HG02884 (cell line): ENCODE measurements around the gene SERP2.

Source experiments
- ATAC-seq: cut with Tn5 transposase; IDR thresholded peaks from one replicate; pipeline ENCODE4 v1.9.1; 2021; ENCODE audit warnings: mild to moderate bottlenecking, moderate library complexity; ENCODE audit not compliant: unreplicated experiment

The SERP2 gene

DNA sequence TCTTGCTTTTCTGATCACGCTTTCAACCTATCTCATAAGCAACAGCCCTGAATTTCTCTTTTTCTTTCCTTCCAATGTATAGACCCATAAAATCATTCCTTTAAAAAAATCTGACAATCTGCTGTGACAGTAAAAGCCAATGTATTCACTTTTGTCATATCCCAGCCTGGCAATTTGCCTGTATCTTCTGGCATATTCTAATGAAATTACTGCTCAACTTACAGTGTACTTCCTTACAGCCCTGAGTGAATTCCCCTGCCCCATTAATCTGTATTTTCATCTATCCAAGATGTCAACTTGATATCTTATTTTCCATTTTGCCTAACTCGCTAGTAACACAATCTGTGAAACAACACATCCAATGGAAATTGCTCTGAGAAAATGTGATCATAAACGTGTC, 18.0 kb upstream of the SERP2 start:
- no peak for ATAC-seq

DNA sequence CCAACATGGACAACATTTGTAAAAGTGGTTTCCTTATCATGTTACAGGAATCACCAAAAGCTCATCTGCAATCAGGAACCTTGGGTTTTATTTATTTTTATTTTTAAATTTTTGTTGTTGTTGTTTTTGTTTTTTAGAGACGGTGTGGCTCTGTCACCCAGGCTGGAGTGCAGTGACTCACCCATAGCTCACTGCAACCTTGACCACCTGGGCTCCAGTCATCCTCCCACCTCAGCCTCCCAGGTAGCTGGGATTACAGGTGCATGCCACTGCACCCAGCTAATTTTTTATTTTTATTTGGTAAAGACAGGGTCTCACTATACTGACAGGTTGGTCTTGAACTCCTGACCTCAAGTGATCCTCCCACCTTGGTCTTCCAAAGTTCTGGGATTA, 13.6 kb upstream of the SERP2 start:
- ATAC-seq = no peak

- ATAC-seq = no peak
Observed at GRCh38 chr13:44362394-44363040, 11.1 kb upstream of the SERP2 start.

DNA sequence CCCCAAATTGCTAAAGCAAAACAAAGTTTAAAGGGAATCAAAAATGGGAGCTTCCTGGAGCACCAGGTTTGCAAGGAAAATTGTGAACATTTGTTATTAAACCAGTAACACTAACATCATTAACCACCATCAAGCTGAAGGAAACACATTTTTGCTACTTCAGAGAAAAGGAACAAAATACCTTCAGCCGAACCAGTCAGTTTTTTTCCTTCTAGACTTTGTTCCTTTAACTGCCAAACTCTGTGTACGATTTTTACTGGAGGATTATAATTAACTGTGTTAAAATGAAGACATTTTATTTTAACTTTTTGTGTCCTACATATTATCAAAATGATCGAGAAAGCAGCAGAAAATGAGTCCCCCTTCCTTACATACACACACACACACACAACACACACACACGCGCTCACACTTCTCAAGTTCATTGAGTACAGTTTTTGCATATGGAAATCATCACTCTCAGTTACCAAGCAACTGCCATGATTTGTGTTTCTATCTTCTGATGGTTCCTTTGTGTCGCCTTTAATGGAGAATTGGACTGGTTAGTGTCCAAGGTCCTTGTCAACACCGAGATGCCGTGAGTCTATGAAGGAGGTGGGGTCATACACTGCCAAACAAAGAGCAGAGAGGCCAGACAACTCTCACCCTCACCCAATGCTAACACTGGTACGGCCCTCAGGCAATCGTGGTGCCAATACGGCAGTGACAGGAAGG, 9.8 kb upstream of the SERP2 start:
- ATAC-seq = no peak

DNA sequence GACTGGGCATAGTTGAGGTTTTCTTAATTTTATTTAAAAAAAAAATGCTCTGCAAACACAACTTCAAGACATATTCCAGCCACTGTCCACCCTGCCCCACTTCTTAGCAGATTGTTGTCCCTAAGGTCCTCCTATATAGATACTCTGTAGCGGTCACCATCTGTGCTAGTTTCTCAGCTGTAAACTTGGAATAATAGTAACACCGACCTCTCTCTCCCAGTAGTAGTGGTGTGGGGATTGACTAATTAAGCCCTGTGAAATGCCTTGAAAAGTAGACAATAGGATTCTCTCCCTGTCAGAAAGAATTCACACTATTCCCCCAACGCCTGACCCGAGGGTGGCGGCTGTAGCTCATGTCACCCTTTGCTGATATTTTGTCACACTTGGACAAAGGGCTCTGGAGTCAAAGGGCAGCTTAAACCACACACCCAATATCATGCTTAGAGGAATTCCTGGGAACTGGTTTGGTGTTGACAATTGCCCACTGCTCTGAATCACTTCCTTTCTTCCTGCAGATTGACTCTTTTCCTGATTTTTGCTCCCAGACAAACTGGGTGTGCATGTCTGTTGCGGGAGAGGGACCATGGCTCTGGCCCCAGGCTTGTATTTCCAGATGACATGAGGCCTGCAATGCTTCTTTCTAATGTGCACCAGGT, 9.2 kb upstream of the SERP2 start:
- ATAC-seq = no peak

DNA sequence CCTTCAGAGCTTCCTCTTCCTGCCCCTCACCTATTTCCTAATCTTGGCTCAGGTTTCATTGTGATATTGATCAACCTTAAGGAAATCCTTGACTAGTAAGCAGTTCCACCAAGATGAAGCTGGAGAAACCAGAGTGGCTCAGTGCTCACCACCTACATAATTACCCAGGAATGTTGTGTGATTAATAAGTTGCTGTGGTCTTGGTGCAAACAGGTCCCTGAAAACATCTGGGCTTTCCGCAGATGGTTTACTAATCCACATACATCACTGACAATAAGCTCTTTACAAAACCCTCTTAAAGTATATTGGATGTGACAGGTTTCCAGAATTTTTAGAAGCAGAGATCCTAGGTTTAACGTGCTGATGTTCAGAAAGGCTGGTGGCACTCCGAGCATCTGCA, 8.6 kb upstream of the SERP2 start:
- no peak for ATAC-seq

- no peak for ATAC-seq
Observed at GRCh38 chr13:44365899-44366298, 7.7 kb upstream of the SERP2 start.

- ATAC-seq = no peak
Observed at GRCh38 chr13:44368062-44368591, 5.5 kb upstream of the SERP2 start.

DNA sequence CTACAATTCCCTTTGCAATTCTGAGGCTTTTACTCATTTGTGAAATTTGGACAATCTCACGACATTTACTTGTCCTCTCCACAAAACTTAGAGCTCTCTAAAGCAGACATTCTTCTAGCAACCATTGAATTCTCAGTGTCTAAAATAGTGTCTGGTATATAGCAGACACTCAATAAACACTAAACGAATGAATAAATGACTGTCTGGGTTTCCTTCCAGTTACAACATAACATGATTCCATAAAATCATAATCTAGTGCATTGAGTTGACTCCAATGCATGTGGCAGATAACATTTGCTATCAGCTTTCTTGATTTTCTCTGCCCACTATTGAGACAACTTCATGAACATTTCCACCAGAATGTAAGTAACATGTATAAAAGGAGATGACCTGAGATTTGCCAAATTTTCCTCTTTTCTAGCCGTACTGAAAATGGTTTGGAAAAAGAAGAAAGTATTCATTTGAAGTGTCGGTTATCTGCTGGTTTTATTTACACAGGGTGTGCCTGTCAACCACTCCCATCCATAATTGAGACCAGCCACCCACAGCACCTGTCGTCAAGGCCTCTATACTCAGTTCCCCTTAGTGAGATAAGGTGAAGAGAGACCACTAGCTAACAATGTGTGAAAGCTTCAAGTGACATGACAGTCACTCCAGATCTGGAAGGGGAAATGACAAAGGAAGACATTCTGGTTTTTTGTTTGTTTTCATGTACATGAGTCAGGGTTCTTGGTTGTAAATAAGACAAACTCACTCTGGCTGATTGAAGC, 4.8 kb upstream of the SERP2 start:
- ATAC-seq = no peak

DNA sequence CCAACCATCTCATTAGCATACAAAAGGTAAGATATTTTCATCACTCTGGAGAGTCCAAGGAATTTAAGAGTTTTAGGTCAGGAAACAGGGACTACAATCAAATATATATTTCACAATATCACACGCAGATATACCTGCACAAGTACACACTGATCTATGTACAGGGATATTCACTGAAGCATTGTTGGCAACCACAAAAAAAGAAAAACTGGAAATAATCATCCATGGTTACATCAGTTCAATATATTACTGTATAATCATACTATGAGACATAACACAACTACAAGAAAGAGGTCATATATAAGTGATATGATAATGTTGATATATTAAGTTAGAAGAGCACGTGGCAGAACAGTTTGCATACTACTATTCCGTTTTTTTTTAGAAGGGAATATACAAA, 2.2 kb upstream of the SERP2 start:
- ATAC-seq = no peak

DNA sequence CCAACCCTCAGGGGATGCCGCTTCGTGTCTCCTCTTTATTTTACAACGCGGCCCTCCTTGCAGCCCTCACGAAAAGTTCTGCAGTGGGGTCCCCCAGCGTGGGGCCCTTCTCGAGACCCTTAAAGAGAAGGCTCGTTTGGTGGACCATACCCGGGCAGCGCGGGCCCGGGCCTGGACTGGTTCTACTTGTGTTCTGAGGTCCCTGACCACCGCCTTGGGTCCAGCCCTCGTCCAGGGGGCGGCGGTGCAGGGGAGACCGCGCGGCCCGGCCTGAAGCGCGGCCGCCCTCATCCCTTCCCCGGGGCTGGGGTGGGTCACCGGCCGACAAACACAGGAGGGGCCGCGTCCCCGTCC, 400 bp upstream of the SERP2 start:
- no peak for ATAC-seq

DNA sequence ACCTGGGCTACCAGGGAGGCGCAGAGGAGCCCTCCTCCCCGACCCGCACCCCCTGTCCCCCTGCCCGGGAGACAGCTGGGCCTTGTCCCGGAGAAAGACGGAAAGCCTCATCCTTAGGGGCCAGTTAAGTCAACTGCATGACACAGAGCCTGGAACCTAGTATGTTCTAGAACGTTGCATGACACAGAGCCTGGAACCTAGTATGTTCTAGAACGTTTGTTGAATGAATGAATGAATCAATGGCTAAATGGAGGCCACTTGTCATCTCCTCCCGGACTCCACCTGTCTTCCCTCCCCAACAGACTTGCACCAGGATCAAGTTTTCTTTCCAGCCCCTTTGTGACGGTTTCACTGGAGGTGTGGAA, 706 bp downstream of the SERP2 start:
- no peak for ATAC-seq

DNA sequence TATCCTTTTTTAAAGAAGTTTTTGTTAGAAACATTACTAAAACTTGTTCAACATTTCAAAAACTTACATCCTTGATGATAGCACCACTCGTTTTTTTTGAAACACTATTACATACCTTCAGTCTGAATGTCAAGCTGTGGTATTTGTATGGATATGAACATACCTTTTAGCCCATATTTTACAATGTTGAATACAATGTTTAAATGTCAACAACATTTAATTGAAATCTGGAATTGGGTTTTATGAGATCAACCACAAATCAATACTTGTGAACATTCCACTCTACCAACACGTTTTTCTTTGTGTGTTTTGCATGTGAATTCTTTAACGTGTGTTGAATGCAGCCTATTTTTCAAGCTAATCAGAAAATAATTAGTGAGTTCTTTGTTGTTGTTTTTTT, 4.7 kb downstream of the SERP2 start:
- no peak for ATAC-seq

DNA sequence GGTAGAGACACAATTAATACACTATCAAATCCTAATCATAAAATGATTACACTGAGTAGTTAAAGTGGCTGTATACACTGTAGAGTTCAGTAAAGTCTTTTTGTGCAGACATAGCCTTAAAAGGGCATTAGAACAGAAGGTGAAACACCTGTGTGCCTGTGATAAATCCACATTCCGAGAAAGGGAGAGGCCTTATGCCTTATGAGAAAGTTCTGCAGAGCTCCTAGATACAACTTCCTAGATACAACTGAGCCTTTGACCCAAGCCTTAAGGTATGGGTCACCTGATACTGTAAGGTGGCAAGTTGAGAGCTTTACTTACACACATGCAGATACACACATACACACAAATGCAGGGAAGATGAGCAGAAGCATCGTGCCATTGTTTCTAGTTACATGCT, 6.3 kb downstream of the SERP2 start:
- no peak for ATAC-seq

GRCh38 chr13:44380404-44381165, 7.0 kb downstream of the SERP2 start:
- ATAC-seq = no peak

- no peak for ATAC-seq
Observed at GRCh38 chr13:44382635-44383145, 9.1 kb downstream of the SERP2 start.

GRCh38 chr13:44383945-44384344, 10.3 kb downstream of the SERP2 start:
- no peak for ATAC-seq

DNA sequence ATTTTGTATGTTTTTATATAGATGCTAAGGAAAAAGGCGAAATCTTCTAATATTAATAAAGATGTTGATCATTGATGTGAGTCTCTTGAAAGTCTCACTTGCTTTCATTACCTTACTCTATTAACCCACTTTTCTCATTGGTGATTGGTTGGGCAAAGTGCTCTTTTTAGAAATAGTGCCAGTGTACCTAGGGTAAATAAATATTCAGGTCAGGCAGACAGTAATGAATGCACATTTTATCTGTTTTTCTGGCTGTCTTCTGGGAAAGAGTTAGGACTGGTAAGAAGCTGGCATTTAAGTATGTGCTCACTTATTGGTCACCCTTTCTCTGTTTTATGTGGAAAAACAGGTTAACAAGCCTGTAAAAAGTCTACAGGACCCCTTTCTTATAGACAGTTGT, 11.2 kb downstream of the SERP2 start:
- no peak for ATAC-seq

DNA sequence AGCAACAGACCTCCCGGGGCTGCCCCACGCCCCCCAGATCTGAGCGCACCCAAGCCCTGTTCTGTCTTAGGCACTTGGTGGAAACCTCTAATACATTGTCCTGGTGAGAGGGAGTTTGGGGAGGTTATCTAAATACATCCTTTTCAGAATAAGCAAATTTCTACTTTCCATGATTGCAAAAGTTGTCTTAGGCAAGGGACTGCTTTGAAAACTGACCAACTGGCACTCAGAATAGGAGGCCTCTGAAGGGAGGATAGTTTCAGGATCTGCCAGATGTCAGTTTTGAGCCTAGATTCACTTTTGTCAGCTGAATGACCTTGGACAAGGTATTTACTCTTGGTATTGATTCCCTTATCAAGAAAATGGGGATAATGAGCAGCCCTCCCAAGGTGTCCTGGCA, 11.8 kb downstream of the SERP2 start:
- no peak for ATAC-seq

DNA sequence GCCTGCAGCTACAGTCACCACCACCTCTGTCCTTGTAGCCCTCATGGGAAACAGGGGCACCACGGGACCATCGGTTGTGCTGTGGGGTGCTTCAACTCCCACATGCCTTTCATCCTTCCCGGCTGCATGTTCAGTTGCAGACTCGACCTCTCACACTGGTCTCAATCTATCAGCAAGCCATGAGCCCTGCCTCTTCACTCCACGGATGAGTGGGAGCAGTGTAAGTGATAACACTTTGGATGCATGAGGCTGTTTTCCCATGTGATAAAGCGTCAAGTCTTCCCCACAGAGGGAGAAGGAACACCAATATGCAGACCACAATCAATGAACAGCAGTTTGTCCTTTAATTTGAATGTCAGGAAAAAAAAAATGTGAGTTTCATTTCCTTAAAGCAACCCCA, 12.2 kb downstream of the SERP2 start:
- no peak for ATAC-seq
